ENCODE results near the gene RALGPS1.

The RALGPS1 gene

GRCh38 chr9:126999315-127000068, 84.9 kb downstream of the RALGPS1 start:
- Histone ChIP-seq H3K4me2 (ENCODE audit: low read length) (no peak overlapping the region), H3K9ac (ENCODE audit: low read depth, low read length) (no peak overlapping the region), H3K27me3 (ENCODE audit: control insufficient read depth, insufficient read depth, low read length) (peaks cover 14% of the 10 kb centered on the region)

GRCh38 chr9:127004946-127005769, 90.6 kb downstream of the RALGPS1 start:
- Histone ChIP-seq H3K4me2 (ENCODE audit: low read length) (no peak overlapping the region), H3K36me3 (ENCODE audit: insufficient read depth, low read length) (no peaks in the 10 kb centered on the region), H3K9me3 (replicated peaks; ENCODE audit: low read length) (no peaks in the 10 kb centered on the region), H3K9ac (ENCODE audit: low read depth, low read length) (no peak overlapping the region), H3K27me3 (ENCODE audit: control insufficient read depth, insufficient read depth, low read length) (peaks cover 28% of the 10 kb centered on the region), H3K4me1 (ENCODE audit: control insufficient read depth, insufficient read depth, low read length) (no peaks in the 10 kb centered on the region), H3K4me3 (ENCODE audit: low read length) (no peak overlapping the region)

More at GRCh38 chr9:126999315-127000068, 84.9 kb downstream of the RALGPS1 start:
- no peaks in the 10 kb centered on the region for H3K9me3 ChIP-seq (replicated peaks; ENCODE audit: low read length)
- H3K36me3 ChIP-seq (ENCODE audit: insufficient read depth, low read length): no peaks in the 10 kb centered on the region
- no peaks in the 10 kb centered on the region for H3K4me1 ChIP-seq (ENCODE audit: control insufficient read depth, insufficient read depth, low read length)
- H3K4me3 ChIP-seq (ENCODE audit: low read length): no peak overlapping the region

- Histone ChIP-seq H3K27me3 (ENCODE audit: control insufficient read depth, insufficient read depth, low read length) (peaks cover 33% of the 10 kb centered on the region), H3K4me3 (ENCODE audit: low read length) (no peak overlapping the region), H3K9me3 (replicated peaks; ENCODE audit: low read length) (no peaks in the 10 kb centered on the region), H3K36me3 (ENCODE audit: insufficient read depth, low read length) (no peaks in the 10 kb centered on the region), H3K4me1 (ENCODE audit: control insufficient read depth, insufficient read depth, low read length) (no peaks in the 10 kb centered on the region), H3K4me2 (ENCODE audit: low read length) (no peak overlapping the region), H3K9ac (ENCODE audit: low read depth, low read length) (no peak overlapping the region)
Measured at GRCh38 chr9:127005770-127006314, 91.3 kb downstream of the RALGPS1 start.

GRCh38 chr9:127007638-127008037, 93.1 kb downstream of the RALGPS1 start:
- Histone ChIP-seq H3K4me3 (ENCODE audit: low read length) (no peak overlapping the region), H3K9me3 (replicated peaks; ENCODE audit: low read length) (no peaks in the 10 kb centered on the region), H3K4me1 (ENCODE audit: control insufficient read depth, insufficient read depth, low read length) (no peaks in the 10 kb centered on the region), H3K4me2 (ENCODE audit: low read length) (no peak overlapping the region), H3K36me3 (ENCODE audit: insufficient read depth, low read length) (no peaks in the 10 kb centered on the region), H3K9ac (ENCODE audit: low read depth, low read length) (no peak overlapping the region), H3K27me3 (ENCODE audit: control insufficient read depth, insufficient read depth, low read length) (peaks cover 47% of the 10 kb centered on the region)

GRCh38 chr9:127008076-127008475, 93.5 kb downstream of the RALGPS1 start:
- Histone ChIP-seq H3K9me3 (replicated peaks; ENCODE audit: low read length) (no peaks in the 10 kb centered on the region), H3K36me3 (ENCODE audit: insufficient read depth, low read length) (no peaks in the 10 kb centered on the region), H3K27me3 (ENCODE audit: control insufficient read depth, insufficient read depth, low read length) (peaks cover 52% of the 10 kb centered on the region), H3K4me3 (ENCODE audit: low read length) (no peak overlapping the region), H3K9ac (ENCODE audit: low read depth, low read length) (no peak overlapping the region), H3K4me1 (ENCODE audit: control insufficient read depth, insufficient read depth, low read length) (no peaks in the 10 kb centered on the region), H3K4me2 (ENCODE audit: low read length) (no peak overlapping the region)

- peaks cover 52% of the 10 kb centered on the region for H3K27me3 ChIP-seq (ENCODE audit: control insufficient read depth, insufficient read depth, low read length)
- H3K4me3 ChIP-seq (ENCODE audit: low read length): no peak overlapping the region
- no peaks in the 10 kb centered on the region for H3K4me1 ChIP-seq (ENCODE audit: control insufficient read depth, insufficient read depth, low read length)
- no peak overlapping the region for H3K9ac ChIP-seq (ENCODE audit: low read depth, low read length)
- no peaks in the 10 kb centered on the region for H3K36me3 ChIP-seq (ENCODE audit: insufficient read depth, low read length)
- H3K4me2 ChIP-seq (ENCODE audit: low read length): no peak overlapping the region
- H3K9me3 ChIP-seq (replicated peaks; ENCODE audit: low read length): no peaks in the 10 kb centered on the region
Measured at GRCh38 chr9:127011772-127012171, 97.2 kb downstream of the RALGPS1 start.

GRCh38 chr9:127012250-127012649, 97.7 kb downstream of the RALGPS1 start:
- Histone ChIP-seq H3K4me3 (ENCODE audit: low read length) (no peak overlapping the region), H3K4me2 (ENCODE audit: low read length) (no peak overlapping the region), H3K9ac (ENCODE audit: low read depth, low read length) (no peak overlapping the region), H3K9me3 (replicated peaks; ENCODE audit: low read length) (no peaks in the 10 kb centered on the region), H3K27me3 (ENCODE audit: control insufficient read depth, insufficient read depth, low read length) (peaks cover 50% of the 10 kb centered on the region), H3K36me3 (ENCODE audit: insufficient read depth, low read length) (no peaks in the 10 kb centered on the region), H3K4me1 (ENCODE audit: control insufficient read depth, insufficient read depth, low read length) (no peaks in the 10 kb centered on the region)

- Histone ChIP-seq H3K4me3 (ENCODE audit: low read length) (no peak overlapping the region), H3K36me3 (ENCODE audit: insufficient read depth, low read length) (no peaks in the 10 kb centered on the region), H3K9me3 (replicated peaks; ENCODE audit: low read length) (no peaks in the 10 kb centered on the region), H3K4me2 (ENCODE audit: low read length) (no peak overlapping the region), H3K27me3 (ENCODE audit: control insufficient read depth, insufficient read depth, low read length) (peaks cover 46% of the 10 kb centered on the region), H3K9ac (ENCODE audit: low read depth, low read length) (no peak overlapping the region), H3K4me1 (ENCODE audit: control insufficient read depth, insufficient read depth, low read length) (no peaks in the 10 kb centered on the region)
Measured at GRCh38 chr9:127013597-127013996, 99.0 kb downstream of the RALGPS1 start.

GRCh38 chr9:127014216-127014909, 99.8 kb downstream of the RALGPS1 start:
- Histone ChIP-seq H3K27me3 (ENCODE audit: control insufficient read depth, insufficient read depth, low read length) (peaks cover 46% of the 10 kb centered on the region), H3K4me3 (ENCODE audit: low read length) (no peak overlapping the region), H3K9ac (ENCODE audit: low read depth, low read length) (no peak overlapping the region), H3K36me3 (ENCODE audit: insufficient read depth, low read length) (no peaks in the 10 kb centered on the region), H3K4me1 (ENCODE audit: control insufficient read depth, insufficient read depth, low read length) (no peaks in the 10 kb centered on the region), H3K9me3 (replicated peaks; ENCODE audit: low read length) (no peaks in the 10 kb centered on the region), H3K4me2 (ENCODE audit: low read length) (no peak overlapping the region)

GRCh38 chr9:127014910-127015540, 100.4 kb downstream of the RALGPS1 start:
- Histone ChIP-seq H3K36me3 (ENCODE audit: insufficient read depth, low read length) (no peaks in the 10 kb centered on the region), H3K4me2 (ENCODE audit: low read length) (no peak overlapping the region), H3K27me3 (ENCODE audit: control insufficient read depth, insufficient read depth, low read length) (peaks cover 46% of the 10 kb centered on the region), H3K4me3 (ENCODE audit: low read length) (no peak overlapping the region), H3K9me3 (replicated peaks; ENCODE audit: low read length) (no peaks in the 10 kb centered on the region), H3K9ac (ENCODE audit: low read depth, low read length) (no peak overlapping the region), H3K4me1 (ENCODE audit: control insufficient read depth, insufficient read depth, low read length) (no peaks in the 10 kb centered on the region)
